MCF 10A (cell line): Measurements from ENCODE around the gene XPO6. TPM values are rescaled to one million over a fixed set of nuclear protein-coding genes. Genes with fewer than 3 reads are reported as not detected.

Experiments used
- BruUV-seq: library from RNA; stranded (reverse); fragments of 400-500 nt; replicated peaks from 2 replicates; lab custom pipeline; 2021; lab: Mats Ljungman, UMichigan
- CTCF ChIA-PET: fragments of 300-600 bp; sonication (Branson Sonifier 250); formaldehyde crosslinking; extraction: SDS; loops from one replicate; lab custom pipeline; 2021; ENCODE audit warnings: antibody characterized with exemption, inconsistent platforms; lab: Yijun Ruan, JAX
- POLR2A ChIA-PET: fragments of 300-600, 350-650 bp; sonication (Branson Sonifier 250); formaldehyde crosslinking; extraction: SDS; loops from one replicate; lab custom pipeline; 2020; ENCODE audit warnings: antibody characterized with exemption, inconsistent platforms; lab: Yijun Ruan, JAX
- DNase-seq: peaks from one replicate; pipeline ENCODE4 v3.0.0-alpha.2; 2018; ENCODE audit not compliant: unreplicated experiment
- H3K27ac Mint-ChIP-seq: one replicate; pipeline ENCODE4 v1.8.0; 2022; ENCODE audit warnings: mild to moderate bottlenecking, low read depth, mixed read lengths; ENCODE audit not compliant: unreplicated experiment
- H3K27me3 Mint-ChIP-seq: one replicate; pipeline ENCODE4 v1.8.0; 2022; ENCODE audit warnings: mixed read lengths; ENCODE audit not compliant: insufficient read depth, unreplicated experiment
- H3K36me3 Mint-ChIP-seq: one replicate; pipeline ENCODE4 v1.8.0; 2022; ENCODE audit warnings: mild to moderate bottlenecking, moderate library complexity, mixed read lengths; ENCODE audit not compliant: insufficient read depth, unreplicated experiment
- H3K4me1 Mint-ChIP-seq: one replicate; pipeline ENCODE4 v1.8.0; 2022; ENCODE audit warnings: mixed read lengths; ENCODE audit not compliant: insufficient read depth, unreplicated experiment
- H3K4me3 Mint-ChIP-seq: one replicate; pipeline ENCODE4 v1.8.0; 2022; ENCODE audit warnings: mild to moderate bottlenecking, moderate library complexity, mixed read lengths; ENCODE audit not compliant: unreplicated experiment
- H3K9me3 Mint-ChIP-seq: one replicate; pipeline ENCODE4 v1.8.0; 2022; ENCODE audit warnings: mixed read lengths; ENCODE audit not compliant: unreplicated experiment
- intact Hi-C: fragments of 100-400 bp; cut with micrococcal nuclease; formaldehyde crosslinking; loops from 2 replicates; pipeline ENCODE4 v1.14.1; 2022
- total RNA-seq: library from RNA; stranded (reverse); gene quantifications from 2 replicates; pipeline ENCODE4 v1.2.3, GENCODE V29; 2022
- TF ChIP-seq, protein P1 (sequence below): fragments of 200-600 bp; IDR thresholded peaks from one replicate; pipeline ENCODE4 v1.8.0; 2022; ENCODE audit warnings: antibody characterized with exemption, mild to moderate bottlenecking; ENCODE audit not compliant: unreplicated experiment

Gene XPO6
- total RNA-seq, 1 experiment from 2014 or later, result 200 TPM

DNA sequence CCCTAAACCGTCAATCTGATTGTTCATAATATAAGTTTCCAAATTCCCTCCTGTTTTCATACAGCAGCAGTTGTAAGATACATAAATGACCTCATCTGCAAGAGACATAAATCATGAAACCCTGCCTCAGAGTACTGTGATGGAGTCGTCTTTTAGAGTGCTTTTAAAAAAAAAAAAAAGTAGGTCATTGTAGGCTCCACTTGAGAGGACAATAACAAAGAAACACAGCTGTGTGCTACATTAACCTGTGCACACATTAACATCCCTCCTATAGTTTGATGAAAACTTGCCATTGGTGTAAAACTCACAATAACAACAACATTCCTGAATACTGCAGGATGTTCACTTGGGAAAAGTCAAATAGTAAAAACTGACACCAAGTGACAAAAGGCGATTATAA lies 56.5 kb downstream of the XPO6 start:
- POLR2A ChIA-PET, result interaction anchor here (0.7 kb wide), 1 partner anchor 125 kb away, joined by 3 read pairs; no protein-coding TSS in a partner anchor
- intact Hi-C loops, result loop anchor here (10.0 kb wide), 1 partner anchor 60 kb away; the partner anchor contains the start of gene XPO6
- H3K4me3 Mint-ChIP-seq, result no peak overlapping the region
- BruUV-seq, result no TSS peak
- CTCF ChIA-PET, result interaction anchor here (0.7 to 0.9 kb wide), 2 partner anchors 8 to 32 kb away, joined by 3 read pairs; no protein-coding TSS in a partner anchor
- H3K4me1 Mint-ChIP-seq, result peaks cover 4% of the 10 kb centered on the region
- peaks cover 91% of the 10 kb centered on the region for H3K36me3 Mint-ChIP-seq
- TF ChIP-seq, protein P1, sequence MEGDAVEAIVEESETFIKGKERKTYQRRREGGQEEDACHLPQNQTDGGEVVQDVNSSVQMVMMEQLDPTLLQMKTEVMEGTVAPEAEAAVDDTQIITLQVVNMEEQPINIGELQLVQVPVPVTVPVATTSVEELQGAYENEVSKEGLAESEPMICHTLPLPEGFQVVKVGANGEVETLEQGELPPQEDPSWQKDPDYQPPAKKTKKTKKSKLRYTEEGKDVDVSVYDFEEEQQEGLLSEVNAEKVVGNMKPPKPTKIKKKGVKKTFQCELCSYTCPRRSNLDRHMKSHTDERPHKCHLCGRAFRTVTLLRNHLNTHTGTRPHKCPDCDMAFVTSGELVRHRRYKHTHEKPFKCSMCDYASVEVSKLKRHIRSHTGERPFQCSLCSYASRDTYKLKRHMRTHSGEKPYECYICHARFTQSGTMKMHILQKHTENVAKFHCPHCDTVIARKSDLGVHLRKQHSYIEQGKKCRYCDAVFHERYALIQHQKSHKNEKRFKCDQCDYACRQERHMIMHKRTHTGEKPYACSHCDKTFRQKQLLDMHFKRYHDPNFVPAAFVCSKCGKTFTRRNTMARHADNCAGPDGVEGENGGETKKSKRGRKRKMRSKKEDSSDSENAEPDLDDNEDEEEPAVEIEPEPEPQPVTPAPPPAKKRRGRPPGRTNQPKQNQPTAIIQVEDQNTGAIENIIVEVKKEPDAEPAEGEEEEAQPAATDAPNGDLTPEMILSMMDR, result no peak
- no peaks in the 10 kb centered on the region for H3K9me3 Mint-ChIP-seq
- no peaks in the 10 kb centered on the region for H3K27me3 Mint-ChIP-seq
- no peak overlapping the region for H3K27ac Mint-ChIP-seq
- DNase-seq, result no peak

DNA sequence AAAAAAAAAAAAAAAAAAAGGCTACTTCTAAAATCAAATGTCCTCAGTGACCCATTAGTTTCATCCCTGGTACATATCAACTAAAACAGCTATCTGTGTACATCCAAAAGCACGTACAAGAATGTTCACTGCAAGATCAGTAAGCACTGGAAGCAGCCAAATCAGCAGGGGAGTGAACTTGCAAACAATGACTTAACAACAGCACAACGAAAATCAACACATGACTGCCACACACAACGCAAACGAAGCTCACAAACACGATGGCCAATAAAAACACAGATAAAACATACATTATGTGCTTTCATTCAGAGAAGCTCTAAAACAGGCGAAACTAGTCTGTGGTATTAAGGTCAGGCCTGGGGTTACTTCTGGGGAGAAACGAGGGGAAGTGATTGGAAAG lies 60.6 kb downstream of the XPO6 start:
- no peaks in the 10 kb centered on the region for H3K4me1 Mint-ChIP-seq
- peak overlapping the region; percentile 21 for H3K27ac Mint-ChIP-seq
- ChIA-PET POLR2A (interaction anchor here (1.4 to 1.6 kb wide), 2 partner anchors 11 to 30 kb away, joined by 5 read pairs; no protein-coding TSS in a partner anchor), CTCF (interaction anchor here (1.2 kb wide), 1 partner anchor 41 kb away, joined by 3 read pairs; no protein-coding TSS in a partner anchor)
- H3K9me3 Mint-ChIP-seq, result no peaks in the 10 kb centered on the region
- intact Hi-C loops, result loop anchor here (10.0 kb wide), 1 partner anchor 64 kb away; the partner anchor contains the start of gene XPO6
- TF ChIP-seq, protein P1, result no peak
- no peaks in the 10 kb centered on the region for H3K27me3 Mint-ChIP-seq
- no peak overlapping the region for H3K4me3 Mint-ChIP-seq
- BruUV-seq, result no TSS peak
- peaks cover 95% of the 10 kb centered on the region for H3K36me3 Mint-ChIP-seq
- DNase-seq, result no peak

DNA sequence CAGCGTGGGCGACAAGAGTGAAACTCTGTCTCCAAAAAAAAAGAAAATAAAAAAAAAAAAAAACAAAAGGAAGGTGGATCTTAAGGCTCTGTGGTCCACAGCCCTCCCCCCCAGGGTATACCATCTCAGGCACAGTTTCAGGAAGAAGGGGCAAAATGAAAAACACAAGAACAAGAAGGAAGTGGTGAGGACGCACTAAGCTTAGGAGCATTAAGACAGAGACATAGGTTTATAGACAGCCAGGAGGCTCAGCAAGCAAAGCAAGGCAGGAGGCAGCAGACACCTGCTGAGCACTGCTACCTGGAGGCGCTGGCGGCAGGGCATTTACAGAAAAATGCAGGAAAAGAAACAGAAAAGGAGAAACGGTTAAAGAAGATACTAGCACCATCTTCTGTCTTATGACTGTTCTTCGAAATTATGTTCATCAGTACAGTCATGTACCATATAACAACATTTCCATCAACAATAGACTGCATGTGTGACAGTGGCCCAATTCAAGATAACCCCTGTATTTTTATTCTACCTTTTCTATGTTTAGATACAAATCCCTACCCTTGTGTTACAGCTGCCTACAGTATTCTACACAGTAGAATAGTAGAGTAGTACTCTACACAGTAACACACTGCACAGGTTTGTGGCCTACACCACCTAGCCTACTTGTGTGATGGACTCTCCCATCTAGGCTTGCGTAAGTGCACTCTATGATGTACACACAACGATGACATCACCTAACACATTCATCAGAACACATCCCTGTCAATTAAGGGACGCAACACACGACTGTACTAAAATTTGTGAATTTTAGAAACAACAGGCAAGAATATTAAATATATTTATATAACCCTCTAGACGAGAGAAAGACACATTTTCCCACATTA lies 62.5 kb downstream of the XPO6 start:
- Mint-ChIP-seq H3K27me3 (no peaks in the 10 kb centered on the region), H3K36me3 (peaks cover 88% of the 10 kb centered on the region), H3K4me1 (no peaks in the 10 kb centered on the region), H3K27ac (no peak overlapping the region), H3K4me3 (no peak overlapping the region), H3K9me3 (no peaks in the 10 kb centered on the region)
- TF ChIP-seq, protein P1, result no peak
- DNase-seq, result peak; percentile 39
- CTCF ChIA-PET, result no interaction called here
- intact Hi-C loops, result no loop called here
- no TSS peak for BruUV-seq
- POLR2A ChIA-PET, result no interaction called here

DNA sequence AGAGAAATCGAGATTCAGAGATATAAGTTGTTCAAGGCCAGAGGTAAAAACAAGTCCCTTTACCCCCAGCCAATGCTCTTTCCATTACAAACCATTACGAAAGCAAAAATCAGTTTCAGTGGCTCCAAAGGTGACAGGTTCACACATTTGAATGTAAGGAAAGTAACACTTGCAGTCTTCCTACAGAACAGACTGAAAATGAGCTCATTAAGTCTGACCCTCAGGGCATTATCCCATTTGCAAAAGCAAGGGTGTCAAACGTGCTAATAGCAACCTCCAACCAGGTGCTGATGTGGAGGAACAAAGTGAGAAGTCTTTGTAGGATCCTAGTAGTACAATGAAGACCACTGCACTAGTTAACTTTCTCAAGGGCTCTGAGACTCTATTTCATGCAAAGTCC lies 65.2 kb downstream of the XPO6 start:
- Mint-ChIP-seq H3K36me3 (peaks cover 84% of the 10 kb centered on the region), H3K27ac (no peak overlapping the region), H3K4me3 (no peak overlapping the region), H3K4me1 (no peaks in the 10 kb centered on the region), H3K9me3 (no peaks in the 10 kb centered on the region), H3K27me3 (no peaks in the 10 kb centered on the region)
- ChIA-PET POLR2A (no interaction called here), CTCF (no interaction called here)
- DNase-seq, result no peak
- no TSS peak for BruUV-seq
- intact Hi-C loops, result no loop called here
- TF ChIP-seq, protein P1, result no peak
